Astrocyte of the cerebellum (primary cell): ENCODE results near the gene OR52K2.

Experiments
- DNase-seq: peaks from one replicate; pipeline ENCODE4 v3.0.0-alpha.2; 2011; ENCODE audit warnings: low read depth
- H3K4me3 ChIP-seq: 2 replicates; pipeline ENCODE4 v1.5.1; 2011; ENCODE audit warnings: mild to moderate bottlenecking, low read depth, low read length, moderate library complexity
- CTCF ChIP-seq: IDR thresholded peaks from 2 replicates; pipeline ENCODE4 v1.5.1; 2012; ENCODE audit warnings: low read length, low read depth, moderate library complexity, mild to moderate bottlenecking; ENCODE audit errors: missing control alignments
- in situ Hi-C: cut with HindIII; loops from 2 replicates; pipeline ENCODE4 v1.10.0; 2017; ENCODE audit warnings: low sequenced_read_pairs

The OR52K2 gene

GRCh38 chr11:4491878-4492606 is 42.9 kb downstream of the OR52K2 start:
- no peak overlapping the region for H3K4me3 ChIP-seq
- in situ Hi-C loops = no loop called here
- DNase-seq = no peak
- TF ChIP-seq CTCF = no peak

DNA sequence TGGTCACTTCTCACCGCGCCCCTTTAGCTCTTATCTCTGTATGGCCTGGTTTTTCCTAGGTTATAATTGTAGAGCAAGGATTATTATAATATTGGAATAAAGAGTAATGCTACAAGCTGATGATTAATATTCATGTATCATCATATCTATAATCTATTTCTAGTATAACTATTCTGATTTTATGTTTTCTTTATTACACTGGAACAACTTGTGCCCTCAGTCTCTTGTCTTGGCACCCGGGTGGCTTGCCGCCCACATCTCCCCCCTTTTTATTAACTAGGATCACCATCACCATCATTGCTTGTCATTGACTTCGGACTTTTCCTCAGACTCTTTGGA is 44.4 kb downstream of the OR52K2 start:
- in situ Hi-C loops = no loop called here
- H3K4me3 ChIP-seq = no peak overlapping the region
- no peak for TF ChIP-seq CTCF
- DNase-seq = no peak

- H3K4me3 ChIP-seq = no peak overlapping the region
- in situ Hi-C loops = no loop called here
- no peak for TF ChIP-seq CTCF
- no peak for DNase-seq
These were observed 46.4 kb downstream of the OR52K2 start for GRCh38 chr11:4495487-4495886.

- H3K4me3 ChIP-seq = no peak overlapping the region
- in situ Hi-C loops = no loop called here
- TF ChIP-seq CTCF = no peak
- DNase-seq = no peak
These were observed 46.9 kb downstream of the OR52K2 start for GRCh38 chr11:4495986-4496385.

DNA sequence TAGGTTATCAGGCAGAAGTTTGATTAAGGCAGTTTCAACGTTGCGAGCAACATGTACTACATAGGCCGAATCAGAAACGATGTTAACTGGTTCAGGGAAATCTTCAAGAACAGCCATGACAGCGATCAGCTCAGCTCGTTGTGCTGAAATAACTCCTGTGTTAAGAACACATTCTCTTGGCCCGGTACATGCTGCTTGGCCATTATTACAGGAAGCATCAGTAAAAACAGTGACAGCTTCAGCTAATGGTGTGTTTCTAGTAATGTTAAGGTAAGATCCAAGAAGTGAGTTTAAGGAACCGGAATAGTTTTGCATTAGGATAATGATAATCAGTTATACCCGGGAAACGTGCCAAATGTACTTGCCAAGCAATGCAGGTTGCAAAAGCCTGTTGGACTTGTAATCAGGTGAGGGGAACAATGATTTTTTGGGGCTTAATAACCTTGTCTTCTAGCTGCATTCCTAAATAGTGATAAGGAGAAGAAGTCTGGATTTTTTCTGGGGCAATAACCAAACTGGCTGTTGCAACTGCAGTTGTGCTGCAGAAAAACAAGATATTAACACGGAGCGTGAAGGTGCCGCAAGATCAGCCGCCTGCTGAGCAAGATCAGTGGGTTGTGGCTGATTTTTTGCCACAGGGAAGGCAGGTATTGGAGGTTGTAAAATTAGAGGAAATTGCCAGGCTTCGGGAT is 47.6 kb downstream of the OR52K2 start:
- no peak for DNase-seq
- H3K4me3 ChIP-seq = no peak overlapping the region
- TF ChIP-seq CTCF = no peak
- in situ Hi-C loops = no loop called here
